ENCODE data around the gene SPATA20.

DNA sequence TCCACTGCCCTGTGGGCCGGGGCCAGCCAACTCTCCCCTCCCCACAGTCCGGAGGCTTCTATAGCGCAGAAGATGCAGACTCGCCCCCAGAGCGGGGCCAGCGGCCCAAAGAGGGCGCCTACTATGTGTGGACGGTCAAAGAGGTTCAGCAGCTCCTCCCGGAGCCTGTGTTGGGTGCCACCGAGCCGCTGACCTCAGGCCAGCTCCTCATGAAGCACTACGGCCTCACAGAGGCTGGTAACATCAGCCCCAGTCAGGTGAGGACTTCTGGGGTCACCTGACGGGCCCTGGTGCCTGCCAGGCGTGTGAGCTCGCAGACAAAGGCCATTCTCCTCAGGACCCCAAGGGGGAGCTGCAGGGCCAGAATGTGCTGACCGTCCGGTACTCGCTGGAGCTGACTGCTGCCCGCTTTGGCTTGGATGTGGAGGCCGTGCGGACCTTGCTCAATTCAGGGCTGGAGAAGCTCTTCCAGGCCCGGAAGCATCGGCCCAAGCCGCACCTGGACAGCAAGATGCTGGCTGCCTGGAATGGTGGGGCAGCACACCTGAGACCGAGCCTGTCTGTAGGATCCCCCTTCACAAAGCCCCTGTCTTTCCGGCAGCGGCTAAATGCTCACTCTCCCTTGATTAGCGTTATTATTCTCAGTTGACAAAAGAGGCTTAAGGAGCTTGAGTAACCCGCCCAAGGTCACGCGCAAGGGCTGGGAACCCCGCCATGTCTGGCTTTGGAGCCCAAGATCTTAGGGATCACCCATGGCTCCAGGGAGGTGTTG, 3.9 kb downstream of the SPATA20 start:
- 0 out of 2 replicates have a peak, but pooled peaks have one; percentile 40 for TF ChIP-seq KLF9 (CRISPR knock-in tag; IDR thresholded peaks at IDR 0.05; ENCODE audit: low read depth)
- TF ChIP-seq HINFP (CRISPR knock-in tag; IDR thresholded peaks at IDR 0.05; ENCODE audit: low read depth), result no peak; the same call in 1 of the 2 replicates
- TF ChIP-seq CBX2 (IDR thresholded peaks at IDR 0.05; ENCODE audit: low read depth, low read length), result no peak
- TF ChIP-seq CBX2 (CRISPR knock-in tag; IDR thresholded peaks at IDR 0.05; ENCODE audit: low read depth), result no peak
- no peak for TF ChIP-seq SNAPC2 (CRISPR knock-in tag; IDR thresholded peaks at IDR 0.05)
- TF ChIP-seq, protein P1, sequence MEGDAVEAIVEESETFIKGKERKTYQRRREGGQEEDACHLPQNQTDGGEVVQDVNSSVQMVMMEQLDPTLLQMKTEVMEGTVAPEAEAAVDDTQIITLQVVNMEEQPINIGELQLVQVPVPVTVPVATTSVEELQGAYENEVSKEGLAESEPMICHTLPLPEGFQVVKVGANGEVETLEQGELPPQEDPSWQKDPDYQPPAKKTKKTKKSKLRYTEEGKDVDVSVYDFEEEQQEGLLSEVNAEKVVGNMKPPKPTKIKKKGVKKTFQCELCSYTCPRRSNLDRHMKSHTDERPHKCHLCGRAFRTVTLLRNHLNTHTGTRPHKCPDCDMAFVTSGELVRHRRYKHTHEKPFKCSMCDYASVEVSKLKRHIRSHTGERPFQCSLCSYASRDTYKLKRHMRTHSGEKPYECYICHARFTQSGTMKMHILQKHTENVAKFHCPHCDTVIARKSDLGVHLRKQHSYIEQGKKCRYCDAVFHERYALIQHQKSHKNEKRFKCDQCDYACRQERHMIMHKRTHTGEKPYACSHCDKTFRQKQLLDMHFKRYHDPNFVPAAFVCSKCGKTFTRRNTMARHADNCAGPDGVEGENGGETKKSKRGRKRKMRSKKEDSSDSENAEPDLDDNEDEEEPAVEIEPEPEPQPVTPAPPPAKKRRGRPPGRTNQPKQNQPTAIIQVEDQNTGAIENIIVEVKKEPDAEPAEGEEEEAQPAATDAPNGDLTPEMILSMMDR (CRISPR knock-in tag; IDR thresholded peaks at IDR 0.05), result peak; percentile 99
- no peak for TF ChIP-seq ZNF800 (CRISPR knock-in tag; IDR thresholded peaks at IDR 0.05)
- no peak for TF ChIP-seq TAF1 (CRISPR knock-in tag; IDR thresholded peaks at IDR 0.05)
- peak; percentile 66; the same call in 1 of the 2 replicates for TF ChIP-seq KDM5B (CRISPR knock-in tag; IDR thresholded peaks at IDR 0.05; ENCODE audit: borderline replicate concordance)

Measured in HepG2 (cell line).